CD4-positive, alpha-beta T cell treated with Interleukin-6 for 4 hours (primary cell): ENCODE data around the gene SRD5A1.

Source experiments
- DNase-seq: peaks from one replicate; pipeline ENCODE4 v3.0.0-alpha.2; 2020; ENCODE audit warnings: mixed read lengths

Gene SRD5A1

GRCh38 chr5:6604946-6605345 lies 28.3 kb upstream of the SRD5A1 start:
- DNase-seq = no peak

DNA sequence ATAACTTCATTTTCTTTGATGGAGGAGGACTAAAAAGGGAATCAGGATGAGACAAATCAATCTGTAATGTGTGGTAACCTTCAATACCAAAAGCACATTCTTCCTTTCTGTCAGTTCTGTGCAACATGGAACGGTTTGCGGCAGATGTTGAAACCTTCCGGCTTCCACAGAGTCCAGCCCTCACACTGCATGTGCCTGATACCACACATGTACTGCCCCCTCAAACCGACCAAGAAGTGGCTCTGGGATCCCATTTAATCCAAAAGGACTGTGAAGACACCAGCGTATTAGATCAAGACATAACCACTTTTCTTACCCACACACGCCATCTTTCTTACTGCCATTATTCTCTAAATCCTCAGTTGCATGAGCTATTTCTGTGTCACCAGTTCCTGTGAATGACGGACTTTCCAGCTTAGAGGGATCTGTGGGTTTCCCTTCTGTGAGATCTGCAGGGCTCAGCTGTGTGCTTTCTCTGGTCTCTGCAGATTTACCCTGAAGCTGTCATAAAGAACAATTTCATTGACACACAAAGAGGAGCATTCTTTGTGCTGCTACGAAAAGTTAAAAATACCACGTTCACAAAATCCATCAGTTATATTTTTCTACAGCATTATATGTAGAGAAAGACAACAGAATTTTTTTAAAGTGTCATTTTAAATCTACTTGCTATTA lies 26.2 kb upstream of the SRD5A1 start:
- DNase-seq = no peak

DNA sequence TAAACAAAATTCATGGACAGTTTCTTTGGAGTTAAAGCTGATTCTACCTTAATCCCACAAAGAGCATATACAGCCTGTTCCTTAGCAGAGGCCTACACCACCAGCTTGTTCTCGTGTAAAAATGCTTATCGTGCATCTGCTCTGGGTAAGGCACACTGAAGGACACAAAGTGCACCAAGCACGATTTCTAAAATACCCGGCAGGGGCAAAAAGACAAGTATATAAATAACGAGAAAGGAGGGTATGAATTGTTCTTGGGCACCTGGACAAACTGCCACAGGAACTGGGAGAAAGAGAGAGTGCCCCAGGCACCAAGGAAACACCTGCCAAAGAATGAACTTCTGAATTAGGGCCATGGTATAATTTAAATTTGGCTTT lies 25.7 kb upstream of the SRD5A1 start:
- no peak for DNase-seq

- DNase-seq = no peak
Measured at GRCh38 chr5:6608016-6608415, 25.2 kb upstream of the SRD5A1 start.

DNA sequence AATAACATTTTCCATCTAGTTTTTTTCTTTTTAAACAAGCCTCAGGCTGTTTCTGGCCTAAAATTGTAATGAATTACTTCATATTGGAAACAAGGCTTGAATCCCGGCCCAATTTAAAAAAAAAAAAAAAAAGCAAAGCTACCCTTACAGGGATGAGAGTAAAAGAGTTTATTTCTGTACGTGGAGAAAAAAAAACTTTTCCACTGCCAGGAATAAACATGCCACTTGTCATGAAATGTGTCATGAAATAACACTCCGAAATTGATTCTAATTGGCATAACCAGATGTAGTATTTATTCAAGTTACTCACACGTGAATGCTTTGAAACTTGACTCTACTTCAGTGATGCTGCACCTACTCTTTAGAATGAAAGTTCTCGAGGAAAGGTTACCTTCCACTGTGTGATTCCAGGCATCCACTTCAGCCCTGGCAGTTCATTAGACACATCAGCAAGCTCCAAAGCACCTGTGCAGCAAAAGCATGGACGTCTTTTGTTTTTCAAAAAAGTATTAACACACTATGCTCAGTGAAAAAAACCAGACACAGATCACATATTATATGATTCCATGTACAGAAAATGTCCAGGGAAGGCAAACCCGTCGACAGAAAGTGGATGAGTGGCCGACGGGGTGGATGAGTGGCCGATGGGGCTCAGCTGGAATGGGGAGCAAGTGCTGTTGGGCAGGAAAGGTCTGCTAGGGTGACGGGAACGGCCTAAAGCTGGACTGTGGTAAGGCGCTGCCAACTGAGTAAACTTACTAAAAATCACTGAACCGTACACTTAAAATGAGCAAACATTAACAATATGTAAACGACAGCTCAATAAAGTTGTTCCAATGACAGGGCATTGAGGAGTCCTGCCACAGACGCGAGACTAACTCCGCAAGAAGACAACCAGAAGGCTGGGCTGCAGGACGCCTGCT lies 21.6 kb upstream of the SRD5A1 start:
- no peak for DNase-seq

GRCh38 chr5:6615034-6615815 lies 18.0 kb upstream of the SRD5A1 start:
- DNase-seq = no peak

DNA sequence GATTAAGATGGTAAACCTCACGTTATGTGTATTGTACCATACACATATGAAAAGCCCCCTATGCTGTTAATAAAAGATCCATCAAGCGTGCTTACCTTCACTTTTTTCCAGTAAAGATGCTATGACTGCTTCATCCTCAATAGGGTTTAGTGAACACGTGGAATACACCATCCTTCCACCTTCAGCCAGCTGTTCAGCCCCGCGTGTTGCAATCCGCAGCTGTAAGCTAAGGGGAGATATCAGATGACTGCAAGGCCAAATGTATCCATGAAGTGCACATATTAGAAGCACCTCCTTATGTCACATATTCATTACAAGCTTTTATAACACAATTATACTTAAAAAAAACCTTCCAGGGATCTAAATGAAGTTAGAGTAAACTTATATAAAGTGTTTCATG lies 16.6 kb upstream of the SRD5A1 start:
- DNase-seq = no peak

DNA sequence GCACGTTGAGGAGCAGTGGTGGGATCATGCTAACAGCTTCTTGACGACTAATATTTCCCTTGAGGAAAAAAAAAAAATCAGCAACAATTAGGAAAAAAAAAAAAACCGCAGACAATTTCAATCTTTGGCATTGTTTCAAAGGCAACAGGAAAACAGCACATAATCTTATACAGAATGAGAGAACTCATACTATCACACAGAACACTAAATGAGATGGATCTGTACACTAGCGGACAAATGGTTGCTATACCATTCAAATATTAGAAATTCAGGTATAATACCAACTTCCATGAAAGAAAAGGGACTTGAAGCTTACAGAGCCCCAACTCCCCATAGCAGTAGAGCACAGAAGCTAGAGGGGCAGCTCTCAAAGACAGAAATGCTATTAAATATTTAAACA lies 10.0 kb upstream of the SRD5A1 start:
- no peak for DNase-seq

GRCh38 chr5:6623941-6624340 lies 9.3 kb upstream of the SRD5A1 start:
- no peak for DNase-seq

GRCh38 chr5:6626508-6626907 lies 6.7 kb upstream of the SRD5A1 start:
- DNase-seq = no peak

GRCh38 chr5:6631441-6631840 lies 1.8 kb upstream of the SRD5A1 start:
- DNase-seq = peak; percentile 7

DNA sequence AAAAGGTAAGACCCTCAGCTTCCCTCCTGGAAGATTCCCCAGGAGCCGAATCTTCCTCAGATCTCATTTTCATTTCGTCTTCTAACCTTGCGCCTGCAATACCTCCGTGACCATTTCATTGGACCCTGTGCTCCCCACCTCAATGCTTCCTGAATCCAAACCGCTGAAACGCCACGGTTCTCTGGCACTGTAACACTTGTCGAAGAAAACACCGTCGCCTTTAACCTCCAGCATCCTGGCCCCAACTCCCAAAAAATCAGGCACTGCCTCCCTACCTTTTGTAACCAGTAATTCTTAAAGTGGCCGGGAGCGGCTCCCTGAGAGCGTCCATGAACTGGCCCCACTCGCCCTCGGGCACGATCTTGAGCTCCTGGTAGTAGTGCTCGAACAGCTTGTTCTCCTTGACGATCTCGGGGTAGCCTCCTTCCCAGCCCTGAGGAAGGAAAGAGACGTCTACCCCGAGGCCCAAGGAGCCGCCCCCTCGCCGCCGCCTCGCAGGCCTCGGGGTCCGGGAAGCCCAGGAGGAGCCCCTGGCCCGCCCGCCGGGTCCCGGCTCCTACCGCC lies 834 bp upstream of the SRD5A1 start:
- no peak for DNase-seq

DNA sequence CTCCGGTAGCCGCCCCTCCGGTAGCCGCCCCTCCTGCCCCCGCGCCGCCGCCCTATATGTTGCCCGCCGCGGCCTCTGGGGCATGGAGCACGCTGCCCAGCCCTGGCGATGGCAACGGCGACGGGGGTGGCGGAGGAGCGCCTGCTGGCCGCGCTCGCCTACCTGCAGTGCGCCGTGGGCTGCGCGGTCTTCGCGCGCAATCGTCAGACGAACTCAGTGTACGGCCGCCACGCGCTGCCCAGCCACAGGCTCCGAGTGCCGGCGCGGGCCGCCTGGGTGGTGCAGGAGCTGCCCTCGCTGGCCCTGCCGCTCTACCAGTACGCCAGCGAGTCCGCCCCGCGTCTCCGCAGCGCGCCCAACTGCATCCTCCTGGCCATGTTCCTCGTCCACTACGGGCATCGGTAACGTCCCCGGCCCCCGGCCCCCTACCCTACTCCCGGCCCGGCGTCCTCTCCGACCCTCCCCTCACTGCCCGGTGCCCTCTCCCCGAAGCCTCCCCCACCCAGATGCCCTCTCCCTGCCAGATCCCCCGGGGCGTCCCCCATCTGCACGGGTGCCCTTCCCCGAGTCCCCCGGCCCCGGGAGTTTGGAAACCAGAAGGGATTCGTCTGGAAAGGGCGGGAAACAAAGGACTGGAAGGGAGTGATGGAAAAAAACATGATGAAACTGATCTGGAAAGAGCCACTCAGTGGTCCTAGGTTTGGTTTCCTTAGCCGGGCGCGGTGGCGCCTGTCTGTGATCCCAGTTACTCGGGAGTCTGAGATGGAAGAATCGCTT lies 417 bp downstream of the SRD5A1 start:
- no peak for DNase-seq

GRCh38 chr5:6634306-6634705 lies 1.1 kb downstream of the SRD5A1 start:
- DNase-seq = no peak

GRCh38 chr5:6634788-6635430 lies 1.7 kb downstream of the SRD5A1 start:
- DNase-seq = no peak

DNA sequence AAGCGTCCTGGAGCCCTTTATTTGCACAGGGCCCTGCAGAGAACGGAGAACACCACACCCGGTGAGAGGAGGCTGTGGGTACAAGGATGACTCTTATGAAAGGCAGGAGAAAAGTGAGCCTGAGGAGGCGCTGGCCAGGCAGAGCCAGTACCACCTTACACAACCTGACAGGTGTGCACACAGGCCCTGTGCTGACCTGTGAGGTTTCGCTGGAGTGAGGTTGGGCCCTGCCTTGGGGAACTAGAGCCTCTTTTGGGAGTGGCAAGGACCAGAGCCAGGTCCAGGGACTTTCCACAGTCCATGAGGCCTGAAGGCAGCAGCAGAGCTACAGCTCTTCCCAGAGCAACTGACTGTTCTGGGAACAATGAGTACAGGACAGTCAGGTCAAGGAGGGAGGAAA lies 3.1 kb downstream of the SRD5A1 start:
- no peak for DNase-seq

DNA sequence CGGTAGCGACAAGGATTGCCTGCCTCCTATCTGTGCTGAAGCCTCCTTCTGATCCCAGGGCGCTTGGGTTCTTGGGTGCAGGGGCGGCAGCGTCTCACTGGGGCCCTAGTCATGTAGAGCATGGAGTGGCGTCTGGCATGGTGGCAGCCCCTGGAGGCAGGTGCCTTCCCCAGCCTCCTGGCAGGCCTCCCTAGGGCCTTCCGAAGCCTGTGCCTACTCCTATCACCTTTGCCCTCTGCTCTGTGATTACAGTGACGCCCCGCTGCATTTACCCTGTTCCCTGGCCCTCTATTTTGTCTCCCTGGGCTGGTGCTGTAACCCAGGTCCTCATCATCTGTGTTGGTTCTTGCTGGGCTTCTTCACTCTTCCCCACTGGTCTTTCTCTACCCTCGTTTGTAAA lies 3.8 kb downstream of the SRD5A1 start:
- no peak for DNase-seq

- no peak for DNase-seq
Measured at GRCh38 chr5:6637590-6637989, 4.3 kb downstream of the SRD5A1 start.

DNA sequence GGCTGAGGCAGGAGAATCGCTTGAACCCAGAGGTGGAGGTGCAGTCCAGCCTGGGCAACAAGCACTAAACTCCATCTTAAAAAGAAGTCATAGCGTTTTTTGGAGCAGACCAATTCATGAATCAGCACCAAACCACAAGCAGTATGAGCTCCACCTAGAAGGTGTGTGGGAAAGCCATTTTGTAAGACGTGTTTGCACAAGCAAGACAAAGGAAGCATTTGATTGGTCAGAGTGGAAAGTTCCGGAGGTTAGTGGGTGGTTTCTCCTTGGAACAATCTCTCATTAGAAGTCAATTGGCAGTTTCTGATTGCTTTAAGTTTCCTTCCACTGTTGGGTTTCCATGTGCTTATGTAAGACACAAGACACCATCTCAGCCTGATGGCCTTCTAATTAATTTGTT lies 5.0 kb downstream of the SRD5A1 start:
- no peak for DNase-seq

- DNase-seq = no peak
Measured at GRCh38 chr5:6642655-6643054, 9.4 kb downstream of the SRD5A1 start.

DNA sequence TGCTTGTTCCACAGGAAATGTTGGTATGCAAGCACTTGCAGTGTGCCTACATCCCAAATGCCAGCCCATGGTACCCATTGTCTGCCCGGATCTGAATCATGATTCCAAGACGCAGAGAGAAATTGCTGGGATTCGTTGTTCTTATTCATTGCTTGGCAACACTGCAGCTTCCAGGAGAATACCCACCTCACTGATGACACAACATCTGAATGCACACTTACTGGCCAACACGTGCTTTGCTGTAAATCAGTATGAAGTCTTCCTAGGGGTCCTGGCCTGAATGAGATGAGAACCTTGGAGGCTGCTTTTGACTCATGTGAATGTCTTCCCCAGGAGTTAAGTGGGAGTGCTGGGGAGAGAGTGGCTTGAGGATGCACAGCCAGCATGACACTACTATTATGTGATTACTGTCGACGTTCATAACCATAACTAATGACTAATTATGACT lies 11.6 kb downstream of the SRD5A1 start:
- DNase-seq = no peak
